Skeletal muscle tissue (tissue), 4 donors: ENCODE data around the gene NARS2. TPM values are rescaled to one million over a fixed set of nuclear protein-coding genes. Genes with fewer than 3 reads are reported as not detected.

ENCODE experiments used
- H3K27ac ChIP-seq: one replicate; pipeline ENCODE4 v1.7.0; 2013; ENCODE audit warnings: mild to moderate bottlenecking, low read depth, low read length, inconsistent platforms
- H3K27me3 ChIP-seq, 3 donors: one replicate each; pipeline ENCODE4 v1.7.0; 2013; ENCODE audit warnings: low read length in 3 of 3; ENCODE audit not compliant: control insufficient read depth in 3 of 3, insufficient read depth in 3 of 3
- H3K36me3 ChIP-seq, 3 donors: one replicate each; pipeline ENCODE4 v1.7.0; 2013; ENCODE audit warnings: low read length in 3 of 3; ENCODE audit not compliant: control insufficient read depth in 3 of 3, insufficient read depth in 3 of 3
- H3K4me1 ChIP-seq, 3 donors: one replicate each; pipeline ENCODE4 v1.7.0; 2013; ENCODE audit warnings: low read length in 3 of 3, mild to moderate bottlenecking in 3 of 3; ENCODE audit not compliant: control insufficient read depth in 3 of 3, insufficient read depth in 3 of 3
- H3K4me3 ChIP-seq, 3 donors: one replicate each; pipeline ENCODE4 v1.7.0; 2013; ENCODE audit warnings: low read length in 3 of 3
- H3K9ac ChIP-seq, 3 donors: one replicate each; pipeline ENCODE4 v1.7.0; 2013; ENCODE audit warnings: low read length in 3 of 3, mild to moderate bottlenecking in 3 of 3, moderate library complexity in 2 of 3, low read depth in 1 of 3
- H3K9me3 ChIP-seq, 3 donors: one replicate each; pipeline ENCODE4 v1.7.0; 2013; ENCODE audit warnings: low read length in 3 of 3; ENCODE audit not compliant: control insufficient read depth in 3 of 3
- total RNA-seq: library from RNA; depleted of rRNA; stranded (reverse); fragments of >200 nt; gene quantifications from one replicate; pipeline ENCODE4 v1.2.3, GENCODE V29; 2014
- donor health status: Osteomylitis.

Gene NARS2
- total RNA-seq, 1 donor from 2014 or later = 17.2 TPM

- H3K9me3 ChIP-seq = no peaks in the 10 kb centered on the region
- H3K36me3 ChIP-seq = no peaks in the 10 kb centered on the region
- no peak overlapping the region for H3K27ac ChIP-seq
Measured at GRCh38 chr11:78549624-78550409, 24.8 kb downstream of the NARS2 start.

GRCh38 chr11:78548911-78549590 is 25.6 kb downstream of the NARS2 start:
- Histone ChIP-seq H3K36me3 (no peaks in the 10 kb centered on the region), H3K4me3 (no peak overlapping the region), H3K9me3 (no peaks in the 10 kb centered on the region), H3K27ac (no peak overlapping the region), H3K4me1 (peaks cover 0 to 8% (median 0%) of the 10 kb centered on the region in 3 donors), H3K27me3 (no peaks in the 10 kb centered on the region), H3K9ac (no peak overlapping the region)

More at GRCh38 chr11:78549624-78550409, 24.8 kb downstream of the NARS2 start:
- Histone ChIP-seq H3K9ac (no peak overlapping the region), H3K4me3 (no peak overlapping the region), H3K4me1 (peaks cover 0 to 8% (median 0%) of the 10 kb centered on the region in 3 donors), H3K27me3 (no peaks in the 10 kb centered on the region)

GRCh38 chr11:78547931-78548705 is 26.5 kb downstream of the NARS2 start:
- H3K27me3 ChIP-seq = no peaks in the 10 kb centered on the region
- H3K36me3 ChIP-seq = no peaks in the 10 kb centered on the region
- H3K9me3 ChIP-seq = no peaks in the 10 kb centered on the region
- H3K9ac ChIP-seq = no peak overlapping the region
- no peak overlapping the region for H3K27ac ChIP-seq
- H3K4me3 ChIP-seq = no peak overlapping the region
- H3K4me1 ChIP-seq = peaks cover 0 to 8% (median 0%) of the 10 kb centered on the region in 3 donors

- Histone ChIP-seq H3K4me3 (no peak overlapping the region), H3K9ac (no peak overlapping the region), H3K27me3 (no peaks in the 10 kb centered on the region), H3K4me1 (no peaks in the 10 kb centered on the region), H3K9me3 (no peaks in the 10 kb centered on the region), H3K27ac (no peak overlapping the region), H3K36me3 (peaks cover 1 to 2% (median 2%) of the 10 kb centered on the region in 3 donors)
Measured at GRCh38 chr11:78542007-78542406, 32.7 kb downstream of the NARS2 start.

- Histone ChIP-seq H3K27me3 (no peaks in the 10 kb centered on the region), H3K4me3 (no peak overlapping the region), H3K9me3 (no peaks in the 10 kb centered on the region), H3K9ac (no peak overlapping the region), H3K36me3 (peaks cover 2 to 6% (median 2%) of the 10 kb centered on the region in 3 donors), H3K27ac (no peak overlapping the region), H3K4me1 (no peaks in the 10 kb centered on the region)
Measured at GRCh38 chr11:78541537-78541936, 33.1 kb downstream of the NARS2 start.

GRCh38 chr11:78540256-78540655 is 34.4 kb downstream of the NARS2 start:
- Histone ChIP-seq H3K9ac (no peak overlapping the region), H3K4me1 (no peaks in the 10 kb centered on the region), H3K36me3 (peaks cover 2 to 6% (median 2%) of the 10 kb centered on the region in 3 donors), H3K27me3 (no peaks in the 10 kb centered on the region), H3K27ac (no peak overlapping the region), H3K9me3 (no peaks in the 10 kb centered on the region), H3K4me3 (no peak overlapping the region)

GRCh38 chr11:78539506-78539905 is 35.2 kb downstream of the NARS2 start:
- H3K36me3 ChIP-seq = peaks cover 2 to 6% (median 2%) of the 10 kb centered on the region in 3 donors
- H3K4me3 ChIP-seq = no peak overlapping the region
- H3K27me3 ChIP-seq = no peaks in the 10 kb centered on the region
- H3K9me3 ChIP-seq = no peaks in the 10 kb centered on the region
- no peak overlapping the region for H3K27ac ChIP-seq
- H3K9ac ChIP-seq = no peak overlapping the region
- H3K4me1 ChIP-seq = no peaks in the 10 kb centered on the region

- no peaks in the 10 kb centered on the region for H3K27me3 ChIP-seq
- no peak overlapping the region for H3K27ac ChIP-seq
- no peak overlapping the region for H3K4me3 ChIP-seq
- H3K4me1 ChIP-seq = no peaks in the 10 kb centered on the region
- no peak overlapping the region for H3K9ac ChIP-seq
- peaks cover 2 to 6% (median 2%) of the 10 kb centered on the region in 3 donors for H3K36me3 ChIP-seq
- H3K9me3 ChIP-seq = no peaks in the 10 kb centered on the region
Measured at GRCh38 chr11:78536933-78537332, 37.7 kb downstream of the NARS2 start.

GRCh38 chr11:78535920-78536319 is 38.7 kb downstream of the NARS2 start:
- Histone ChIP-seq H3K27ac (no peak overlapping the region), H3K4me1 (no peaks in the 10 kb centered on the region), H3K9me3 (no peaks in the 10 kb centered on the region), H3K27me3 (no peaks in the 10 kb centered on the region), H3K9ac (no peak overlapping the region), H3K36me3 (peaks cover 2 to 6% (median 2%) of the 10 kb centered on the region in 3 donors), H3K4me3 (no peak overlapping the region)
